HG02763 (cell line): ENCODE measurements around the gene KIR3DL1.
"Not testable (repeated sequence)": the region's sequence is repeated elsewhere in the genome, so short reads cannot be mapped to it uniquely, and the experiment has no call there.

Experiments
- ATAC-seq: cut with Tn5 transposase; IDR thresholded peaks from one replicate; pipeline ENCODE4 v1.9.1; 2021; ENCODE audit warnings: mild to moderate bottlenecking, moderate library complexity; ENCODE audit not compliant: unreplicated experiment

The KIR3DL1 gene

DNA sequence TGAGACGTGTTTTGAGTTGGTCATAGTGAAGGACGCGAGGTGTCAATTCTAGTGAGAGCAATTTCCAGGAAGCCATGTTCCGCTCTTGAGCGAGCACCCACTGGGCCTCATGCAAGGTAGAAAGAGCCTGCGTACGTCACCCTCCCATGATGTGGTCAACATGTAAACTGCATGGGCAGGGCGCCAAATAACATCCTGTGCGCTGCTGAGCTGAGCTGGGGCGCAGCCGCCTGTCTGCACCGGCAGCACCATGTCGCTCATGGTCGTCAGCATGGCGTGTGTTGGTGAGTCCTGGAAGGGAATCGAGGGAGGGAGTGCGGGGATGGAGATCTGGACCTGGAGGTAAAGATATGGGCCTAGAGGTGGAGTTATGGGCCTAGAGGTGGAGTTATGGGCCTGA lies at the start of gene KIR3DL1:
Gene KIR3DL1, plus strand, starts transcription at position 218 of the 400 bp plus-strand sequence.
- not testable (repeated sequence) for ATAC-seq

DNA sequence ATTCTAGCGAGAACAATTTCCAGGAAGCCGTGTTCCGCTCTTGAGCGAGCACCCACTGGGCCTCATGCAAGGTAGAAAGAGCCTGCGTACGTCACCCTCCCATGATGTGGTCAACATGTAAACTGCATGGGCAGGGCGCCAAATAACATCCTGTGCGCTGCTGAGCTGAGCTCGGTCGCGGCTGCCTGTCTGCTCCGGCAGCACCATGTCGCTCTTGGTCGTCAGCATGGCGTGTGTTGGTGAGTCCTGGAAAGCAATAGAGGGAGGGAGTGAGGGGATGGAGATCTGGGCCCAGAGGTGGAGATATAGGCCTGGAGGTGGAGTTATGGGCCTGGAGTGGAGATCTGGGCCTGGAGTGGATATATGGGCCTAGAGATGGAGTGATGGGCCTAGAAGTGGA lies 46.6 kb upstream of the KIR3DL1 start, which contains the start of gene KIR2DL1:
Gene KIR2DL1, plus strand, starts transcription at position 148 of the 400 bp plus-strand sequence. Its CDS starts 58 bp downstream, at position 206.
- not testable (repeated sequence) for ATAC-seq

DNA sequence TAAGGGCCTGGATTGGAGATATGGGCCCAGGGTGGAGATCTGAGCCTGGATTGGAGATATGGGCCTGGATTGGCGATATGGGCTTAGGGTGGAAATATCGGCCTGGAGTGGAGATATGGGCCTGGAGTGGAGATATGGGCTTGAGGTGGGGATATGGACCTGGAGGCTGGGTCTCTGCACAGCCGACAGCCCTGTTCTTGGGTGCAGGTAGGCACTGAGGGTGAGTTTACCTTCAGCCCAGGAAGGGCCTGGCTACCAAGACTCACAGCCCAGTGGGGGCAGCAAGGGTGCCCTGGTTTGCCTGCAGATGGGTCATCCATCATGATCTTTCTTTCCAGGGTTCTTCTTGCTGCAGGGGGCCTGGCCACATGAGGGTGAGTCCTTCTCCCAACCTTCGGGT lies 45.8 kb upstream of the KIR3DL1 start:
- not testable (repeated sequence) for ATAC-seq

DNA sequence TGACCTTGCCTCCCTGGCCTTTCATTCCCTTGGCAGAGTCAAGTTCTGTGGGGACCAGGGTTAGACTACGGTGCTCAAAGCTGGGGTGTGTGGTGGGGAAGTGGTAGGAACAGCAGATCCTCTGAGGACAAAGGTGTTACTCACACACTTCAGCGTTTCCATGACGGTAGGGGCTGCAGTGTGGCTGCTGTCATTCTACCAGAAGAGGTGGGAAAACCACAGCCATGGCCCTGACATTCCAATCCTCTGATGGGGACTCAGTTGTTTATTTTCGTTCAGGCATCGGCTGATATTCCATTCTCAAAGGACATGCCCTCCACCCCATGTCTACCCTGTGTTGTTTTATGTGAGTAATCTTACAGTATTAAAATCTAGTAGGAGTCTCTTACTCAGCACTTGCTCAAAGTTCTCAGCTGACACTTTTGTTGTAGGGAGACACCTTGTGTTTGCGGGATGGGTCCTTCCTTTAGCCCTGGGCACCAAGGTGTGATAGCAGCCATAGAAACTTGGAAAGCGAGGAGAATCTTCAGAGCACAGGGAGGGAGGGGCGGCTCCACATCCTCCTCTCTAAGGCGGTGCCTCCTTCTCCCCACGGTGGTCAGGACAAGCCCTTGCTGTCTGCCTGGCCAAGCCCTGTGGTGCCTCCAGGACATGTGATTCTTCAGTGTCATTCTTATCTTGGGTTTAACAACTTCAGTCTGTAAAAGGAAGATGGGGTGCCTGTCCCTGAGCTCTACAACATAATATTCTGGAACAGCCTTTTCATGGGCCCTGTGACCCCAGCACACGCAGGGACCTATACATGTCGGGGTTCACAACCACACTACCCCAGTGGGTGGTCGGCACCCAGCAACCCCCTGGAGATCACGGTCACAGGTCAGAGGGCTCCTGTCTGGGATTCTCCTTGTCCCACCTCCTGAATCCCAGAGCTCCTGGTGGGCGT lies 45.0 kb upstream of the KIR3DL1 start:
- not testable (repeated sequence) for ATAC-seq

DNA sequence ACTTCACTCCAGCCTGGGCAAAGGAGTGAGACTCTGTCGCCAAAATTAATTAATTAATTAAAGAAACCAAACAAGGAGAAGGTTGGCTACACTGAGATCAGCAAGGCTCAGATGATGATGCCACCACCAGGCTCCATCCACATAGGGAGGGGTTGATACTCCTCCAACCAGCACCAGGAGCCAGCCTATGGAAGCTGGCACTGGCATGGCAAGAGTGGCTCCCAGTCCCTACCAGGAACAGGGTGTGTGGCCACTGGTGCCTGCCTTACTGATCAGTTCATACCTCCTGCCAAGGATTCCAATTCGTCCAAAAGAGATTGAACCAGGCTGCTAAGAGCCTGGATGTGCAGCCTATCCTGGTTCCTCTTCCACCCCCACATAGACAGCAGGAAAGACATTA lies 43.6 kb upstream of the KIR3DL1 start:
- not testable (repeated sequence) for ATAC-seq

DNA sequence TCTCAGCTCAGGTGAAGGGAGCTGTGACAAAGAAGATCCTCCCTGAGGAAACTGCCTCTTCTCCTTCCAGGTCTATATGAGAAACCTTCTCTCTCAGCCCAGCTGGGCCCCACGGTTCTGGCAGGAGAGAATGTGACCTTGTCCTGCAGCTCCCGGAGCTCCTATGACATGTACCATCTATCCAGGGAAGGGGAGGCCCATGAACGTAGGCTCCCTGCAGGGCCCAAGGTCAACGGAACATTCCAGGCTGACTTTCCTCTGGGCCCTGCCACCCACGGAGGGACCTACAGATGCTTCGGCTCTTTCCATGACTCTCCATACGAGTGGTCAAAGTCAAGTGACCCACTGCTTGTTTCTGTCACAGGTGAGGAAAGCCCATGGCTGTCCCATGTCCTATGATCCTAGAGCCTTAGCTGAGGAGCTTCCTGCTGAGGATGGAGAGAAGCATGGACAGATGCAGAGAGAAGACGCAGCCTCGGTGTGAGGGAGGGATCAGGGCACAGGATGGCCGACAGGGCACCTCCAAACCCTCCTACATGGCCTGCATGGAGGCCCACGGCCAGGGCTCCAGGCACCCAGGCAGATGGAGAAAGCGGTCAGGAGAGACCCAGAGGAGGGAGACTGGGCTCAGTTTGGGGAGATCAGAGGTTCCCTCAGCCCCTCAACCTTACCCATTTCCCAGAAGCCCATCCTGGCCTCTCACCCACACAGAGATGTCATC lies 41.0 kb upstream of the KIR3DL1 start:
- not testable (repeated sequence) for ATAC-seq

DNA sequence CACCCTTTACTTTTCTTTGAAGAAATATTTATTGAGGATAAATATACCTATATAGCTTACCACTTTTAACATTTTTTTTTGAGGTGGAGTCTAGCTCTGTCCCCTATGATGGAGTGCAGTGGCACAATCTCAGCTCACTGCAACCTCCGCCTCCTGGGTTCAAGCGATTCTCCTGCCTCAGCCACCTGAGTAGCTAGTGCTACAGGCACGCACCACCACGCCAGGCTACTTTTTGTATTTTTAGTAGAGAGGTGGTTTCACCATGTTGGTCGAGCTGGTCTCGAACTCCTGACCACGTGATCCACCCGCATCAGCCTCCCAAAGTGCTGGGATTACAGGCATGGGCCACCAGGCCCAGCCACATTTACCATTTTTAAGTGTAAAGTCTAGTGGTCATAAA lies 40.4 kb upstream of the KIR3DL1 start:
- not testable (repeated sequence) for ATAC-seq

DNA sequence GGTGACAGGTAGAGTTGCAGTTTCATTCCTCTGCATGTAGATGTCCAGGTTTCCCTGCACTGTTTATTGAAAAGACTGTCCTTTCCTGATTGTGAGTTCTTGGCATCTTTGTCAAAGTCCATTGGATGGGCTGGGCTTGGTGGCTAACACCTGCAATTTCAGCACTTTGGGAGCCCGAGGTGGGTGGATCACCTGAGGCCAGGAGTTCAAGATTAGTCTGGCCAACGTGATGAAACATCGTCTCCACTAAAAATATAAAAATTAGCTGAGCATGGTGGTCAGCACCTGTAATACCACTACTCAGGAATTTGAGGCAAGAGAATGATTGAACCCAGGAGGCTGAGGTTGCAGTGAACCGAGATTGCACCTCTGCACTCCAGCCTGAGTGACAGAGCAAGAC lies 38.4 kb upstream of the KIR3DL1 start:
- not testable (repeated sequence) for ATAC-seq

DNA sequence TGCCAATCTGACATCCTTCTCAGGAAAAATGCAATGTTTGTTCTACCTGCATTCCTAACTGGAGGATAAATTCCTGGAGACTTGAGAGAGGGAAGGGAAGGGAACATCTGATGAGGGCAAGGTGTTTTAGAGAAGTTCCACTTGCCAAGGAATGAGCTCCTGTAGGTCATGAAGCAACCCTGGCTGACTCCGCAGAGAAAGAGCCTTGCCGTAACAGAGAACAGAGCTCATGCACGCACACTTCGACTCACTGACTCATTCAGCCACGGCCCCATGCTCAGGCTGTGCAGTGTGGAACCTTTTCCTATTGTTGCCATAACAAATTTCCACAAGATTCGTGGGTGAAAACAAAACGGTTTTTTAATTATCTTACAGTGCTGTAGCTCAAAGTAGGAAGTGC lies 37.4 kb upstream of the KIR3DL1 start:
- ATAC-seq = not testable (repeated sequence)

DNA sequence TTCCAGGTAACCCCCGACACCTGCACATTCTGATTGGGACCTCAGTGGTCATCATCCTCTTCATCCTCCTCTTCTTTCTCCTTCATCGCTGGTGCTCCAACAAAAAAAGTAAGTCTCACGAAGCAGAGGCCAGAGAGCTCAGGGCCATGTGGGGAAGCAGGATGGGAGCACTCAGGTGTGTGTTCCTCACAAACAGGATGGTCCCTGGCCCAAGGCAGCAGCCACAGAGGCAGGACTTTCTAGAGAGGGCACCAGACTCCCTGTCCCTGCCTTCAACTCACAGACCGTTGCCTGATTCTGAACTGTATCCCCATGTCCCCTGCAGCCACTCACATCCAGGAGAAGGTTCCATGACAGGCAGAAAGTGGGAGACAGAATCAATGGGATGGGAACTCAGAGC lies 33.4 kb upstream of the KIR3DL1 start:
- not testable (repeated sequence) for ATAC-seq

DNA sequence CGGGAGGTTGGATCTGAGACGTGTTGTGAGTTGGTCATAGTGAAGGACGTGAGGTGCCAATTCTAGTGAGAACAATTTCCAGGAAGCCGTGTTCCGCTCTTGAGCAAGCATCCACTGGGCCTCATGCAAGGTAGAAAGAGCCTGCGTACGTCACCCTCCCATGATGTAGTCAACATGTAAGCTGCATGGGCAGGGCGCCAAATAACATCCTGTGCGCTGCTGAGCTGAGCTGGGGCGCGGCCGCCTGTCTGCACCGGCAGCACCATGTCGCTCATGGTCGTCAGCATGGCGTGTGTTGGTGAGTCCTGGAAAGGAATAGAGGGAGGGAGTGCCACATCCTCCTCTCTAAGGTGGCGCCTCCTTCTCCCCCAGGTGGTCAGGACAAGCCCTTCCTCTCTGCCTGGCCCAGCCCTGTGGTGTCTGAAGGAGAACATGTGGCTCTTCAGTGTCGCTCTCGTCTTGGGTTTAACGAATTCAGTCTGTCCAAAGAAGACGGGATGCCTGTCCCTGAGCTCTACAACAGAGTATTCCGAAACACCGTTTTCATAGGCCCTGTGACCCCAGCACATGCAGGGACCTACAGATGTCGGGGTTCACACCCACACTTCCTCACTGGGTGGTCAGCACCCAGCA lies 30.1 kb upstream of the KIR3DL1 start:
- not testable (repeated sequence) for ATAC-seq

DNA sequence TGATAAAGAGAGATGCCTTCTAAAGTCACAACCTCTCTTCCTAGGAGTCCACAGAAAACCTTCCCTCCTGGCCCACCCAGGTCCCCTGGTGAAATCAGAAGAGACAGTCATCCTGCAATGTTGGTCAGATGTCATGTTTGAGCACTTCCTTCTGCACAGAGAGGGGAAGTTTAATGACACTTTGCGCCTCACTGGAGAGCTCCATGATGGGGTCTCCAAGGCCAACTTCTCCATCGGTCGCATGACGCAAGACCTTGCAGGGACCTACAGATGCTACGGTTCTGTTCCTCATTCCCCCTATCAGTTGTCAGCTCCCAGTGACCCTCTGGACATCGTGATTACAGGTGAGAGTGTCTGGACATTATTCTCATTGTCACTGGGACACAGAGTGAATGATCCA lies 28.1 kb upstream of the KIR3DL1 start:
- ATAC-seq = not testable (repeated sequence)

DNA sequence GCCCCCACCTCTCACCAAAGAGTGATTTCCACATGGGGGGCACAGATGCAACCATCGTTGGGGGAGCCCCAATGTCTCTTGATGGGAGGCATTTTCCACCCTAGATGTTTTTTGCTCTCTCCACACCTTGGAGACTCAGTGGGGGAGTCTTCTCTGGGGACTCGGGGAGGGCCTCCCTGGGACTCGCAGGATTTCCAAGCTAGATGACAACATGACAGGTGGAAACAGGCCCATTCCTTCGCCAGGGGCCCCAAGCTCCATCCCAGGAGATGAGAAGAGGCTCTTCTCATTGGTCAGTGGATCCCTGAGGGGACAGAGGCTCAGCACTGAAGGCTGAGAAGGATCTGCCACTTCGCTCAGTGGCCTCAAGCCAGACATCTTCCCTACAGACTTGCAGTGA lies 25.6 kb upstream of the KIR3DL1 start:
- no peak for ATAC-seq

DNA sequence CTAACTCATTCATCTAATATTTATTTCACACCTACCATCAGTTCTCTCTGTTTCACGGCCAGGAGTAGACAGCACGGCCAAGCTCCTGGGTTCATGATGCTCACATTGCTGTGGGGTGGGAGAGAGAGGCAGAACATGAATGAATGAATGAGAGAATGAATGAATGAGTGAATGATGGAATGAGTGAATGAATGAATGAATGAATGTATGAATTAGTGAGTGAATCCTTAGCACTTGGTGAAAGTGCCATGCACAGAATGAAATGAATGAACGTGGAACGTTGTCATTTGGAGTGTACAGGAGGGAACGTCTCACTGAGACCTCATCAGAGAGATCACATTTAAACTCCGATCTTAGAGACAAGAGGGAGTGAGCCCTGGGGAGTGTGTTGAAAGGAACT lies 24.8 kb upstream of the KIR3DL1 start:
- ATAC-seq = no peak

DNA sequence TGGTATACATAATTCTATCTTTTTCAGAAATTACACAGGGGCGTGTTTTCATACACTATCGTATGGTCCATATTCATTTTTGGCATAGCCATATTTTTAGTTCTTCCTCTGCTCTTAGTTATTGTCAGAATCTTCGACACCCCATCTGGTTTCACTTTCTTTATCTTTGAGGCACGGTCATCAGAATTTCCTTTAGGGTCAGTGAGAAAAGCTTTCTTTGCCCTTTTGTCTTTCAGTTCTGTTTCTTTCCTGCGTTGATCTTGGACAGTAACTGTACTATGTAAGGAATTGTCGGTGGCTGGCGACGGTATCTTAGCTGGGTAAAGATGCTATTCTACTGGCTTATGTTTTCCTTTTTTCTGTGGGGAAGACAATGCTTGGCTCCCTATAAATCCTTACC lies 23.5 kb upstream of the KIR3DL1 start:
- ATAC-seq = no peak

DNA sequence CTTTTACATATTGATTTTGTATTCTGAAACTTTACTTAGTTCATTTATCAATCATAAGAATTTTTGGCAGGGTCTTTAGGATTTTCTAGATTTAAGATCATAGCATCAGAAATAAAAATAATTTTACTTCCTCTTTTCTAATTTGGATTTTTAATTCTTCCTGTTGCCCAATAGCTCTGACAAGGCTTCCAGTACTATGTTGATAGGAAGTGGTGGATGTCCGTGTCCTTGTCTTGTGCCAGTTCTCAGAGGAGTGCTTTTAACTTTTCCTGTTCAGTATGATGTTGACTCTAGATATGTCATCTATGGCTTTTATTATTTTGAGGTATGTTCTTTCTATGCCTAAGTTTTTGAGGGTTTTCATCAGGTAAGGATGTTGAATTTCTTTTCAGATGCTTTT lies 20.5 kb upstream of the KIR3DL1 start:
- ATAC-seq = no peak

DNA sequence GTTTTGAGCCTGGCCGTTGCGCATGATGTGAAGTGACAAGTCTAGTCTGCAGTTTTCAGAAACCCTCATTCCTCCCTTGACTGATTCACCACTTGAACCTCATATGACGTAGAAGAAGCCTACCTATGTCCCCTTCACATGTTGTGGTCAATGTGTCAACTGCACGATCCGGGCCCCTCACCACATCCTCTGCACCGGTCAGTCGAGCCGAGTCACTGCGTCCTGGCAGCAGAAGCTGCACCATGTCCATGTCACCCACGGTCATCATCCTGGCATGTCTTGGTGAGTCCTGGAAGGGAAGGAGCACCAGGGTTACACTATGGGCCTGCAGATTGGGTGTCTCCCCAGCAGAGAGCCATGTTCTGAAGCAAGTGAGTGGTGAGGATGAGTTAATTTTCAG lies 12.9 kb upstream of the KIR3DL1 start, which contains the start of gene KIR2DL4:
Gene KIR2DL4, plus strand, starts transcription at position 201 of the 400 bp plus-strand sequence. Its CDS starts 42 bp downstream, at position 243.
- ATAC-seq = no peak

DNA sequence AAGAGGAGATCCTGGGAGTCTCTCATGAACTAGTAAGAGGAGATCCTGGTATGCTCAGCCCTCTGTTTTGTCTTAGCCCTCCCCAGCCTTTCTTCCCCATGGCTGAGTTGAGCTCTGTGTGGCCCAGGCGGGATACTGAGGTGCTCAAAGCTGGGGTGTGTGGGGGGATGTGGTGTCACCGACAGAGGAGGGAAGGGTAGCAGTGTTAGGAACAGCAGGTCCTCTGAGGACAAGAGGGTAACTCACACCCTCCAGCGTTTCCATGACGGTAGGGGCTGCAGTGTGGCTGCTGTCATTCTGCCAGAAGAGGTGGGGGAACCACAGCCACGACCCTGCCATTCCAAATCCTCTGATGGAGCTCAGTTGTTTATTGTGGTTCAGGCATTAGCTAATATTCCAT lies 12.2 kb upstream of the KIR3DL1 start:
- no peak for ATAC-seq

DNA sequence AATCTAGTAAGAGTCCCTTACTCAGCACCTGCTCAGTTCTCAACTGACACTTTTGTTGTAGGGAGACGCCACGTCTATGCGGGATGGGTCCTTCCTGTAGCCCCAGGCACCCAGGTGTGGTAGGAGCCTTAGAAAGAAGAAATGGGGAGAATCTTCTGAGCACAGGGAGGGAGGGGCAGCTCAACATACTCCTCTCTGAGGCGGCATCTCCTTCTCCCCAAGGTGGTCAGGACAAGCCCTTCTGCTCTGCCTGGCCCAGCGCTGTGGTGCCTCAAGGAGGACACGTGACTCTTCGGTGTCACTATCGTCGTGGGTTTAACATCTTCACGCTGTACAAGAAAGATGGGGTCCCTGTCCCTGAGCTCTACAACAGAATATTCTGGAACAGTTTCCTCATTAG lies 11.7 kb upstream of the KIR3DL1 start:
- ATAC-seq = no peak

DNA sequence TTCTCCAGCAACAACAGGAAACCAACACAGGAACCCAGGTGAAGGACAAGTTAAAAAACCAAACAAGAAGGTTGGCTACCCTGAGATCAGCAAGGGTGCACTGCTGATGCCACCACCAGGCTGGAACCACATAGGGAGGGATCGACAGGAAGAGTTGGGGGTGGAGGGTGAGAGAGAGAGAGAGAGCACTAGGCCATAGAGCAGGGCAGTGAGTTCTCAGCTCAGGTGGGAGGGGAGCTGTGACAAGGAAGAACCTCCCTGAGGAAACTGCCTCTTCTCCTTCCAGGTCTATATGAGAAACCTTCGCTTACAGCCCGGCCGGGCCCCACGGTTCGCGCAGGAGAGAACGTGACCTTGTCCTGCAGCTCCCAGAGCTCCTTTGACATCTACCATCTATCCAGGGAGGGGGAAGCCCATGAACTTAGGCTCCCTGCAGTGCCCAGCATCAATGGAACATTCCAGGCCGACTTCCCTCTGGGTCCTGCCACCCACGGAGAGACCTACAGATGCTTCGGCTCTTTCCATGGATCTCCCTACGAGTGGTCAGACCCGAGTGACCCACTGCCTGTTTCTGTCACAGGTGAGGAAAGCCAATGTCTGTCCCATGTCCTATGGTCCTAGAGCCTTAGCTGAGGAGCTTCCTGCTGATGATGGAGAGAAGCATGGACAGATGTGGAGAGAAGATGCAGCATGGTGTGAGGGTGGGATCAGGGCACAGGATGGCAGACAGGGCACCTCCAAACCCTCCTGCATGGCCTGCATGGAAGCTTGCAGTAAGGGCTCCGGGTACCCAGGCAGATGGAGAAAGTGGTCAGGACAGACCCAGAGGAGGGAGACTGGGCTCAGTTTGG lies 10.4 kb upstream of the KIR3DL1 start:
- no peak for ATAC-seq
